Measurements from ENCODE around the gene CDK11A.
"Not testable (repeated sequence)": the region's sequence is repeated elsewhere in the genome, so short reads cannot be mapped to it uniquely, and the experiment has no call there.

CDK11A gene

DNA sequence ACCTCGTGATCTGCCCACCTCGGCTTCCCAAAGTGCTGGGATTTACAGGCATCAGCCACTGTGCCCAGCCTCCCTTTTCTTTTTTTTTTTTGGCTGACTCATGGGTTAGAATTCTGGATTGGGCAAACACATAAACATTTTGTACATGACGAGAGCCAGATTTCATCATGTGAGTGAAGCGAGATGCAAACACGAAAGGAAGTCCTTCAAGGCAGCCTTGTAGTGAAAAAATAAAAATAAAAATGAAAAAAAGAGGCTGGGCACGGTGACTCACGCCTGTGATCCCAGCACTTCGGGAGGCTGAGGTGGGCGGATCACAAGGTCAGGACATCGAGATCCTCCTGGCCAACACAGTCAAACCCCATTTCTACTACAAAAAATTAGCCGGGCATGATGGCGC is 16.9 kb upstream of the CDK11A start:
- not testable (repeated sequence) for H3K27ac ChIP-seq (ENCODE audit: low read depth, low read length)

GRCh38 chr1:1738799-1739337 is 14.7 kb upstream of the CDK11A start:
- H3K9me3 ChIP-seq (ENCODE audit: control insufficient read depth in 1 of 2, low read length in 2 of 2); H3K27me3 ChIP-seq (ENCODE audit: control insufficient read depth in 1 of 2, insufficient read depth in 2 of 2, low read length in 2 of 2); H3K4me3 ChIP-seq (ENCODE audit: low read depth in 1 of 2, low read length in 2 of 2); H3K36me3 ChIP-seq (ENCODE audit: control insufficient read depth in 1 of 2, insufficient read depth in 2 of 2, low read length in 2 of 2); H3K9ac ChIP-seq (ENCODE audit: low read depth in 1 of 2, low read length in 2 of 2); H3K4me1 ChIP-seq (ENCODE audit: control insufficient read depth in 1 of 2, insufficient read depth in 2 of 2, low read length in 2 of 2); H3K27ac ChIP-seq (ENCODE audit: low read depth, low read length): not testable (repeated sequence)

More for the DNA sequence above, 16.9 kb upstream of the CDK11A start:
- not testable (repeated sequence) for H3K9ac ChIP-seq (ENCODE audit: low read depth in 1 of 2, low read length in 2 of 2); H3K4me3 ChIP-seq (ENCODE audit: low read depth in 1 of 2, low read length in 2 of 2); H3K27me3 ChIP-seq (ENCODE audit: control insufficient read depth in 1 of 2, insufficient read depth in 2 of 2, low read length in 2 of 2); H3K36me3 ChIP-seq (ENCODE audit: control insufficient read depth in 1 of 2, insufficient read depth in 2 of 2, low read length in 2 of 2); H3K9me3 ChIP-seq (ENCODE audit: control insufficient read depth in 1 of 2, low read length in 2 of 2); H3K4me1 ChIP-seq (ENCODE audit: control insufficient read depth in 1 of 2, insufficient read depth in 2 of 2, low read length in 2 of 2)

- not testable (repeated sequence) for H3K4me1 ChIP-seq (ENCODE audit: control insufficient read depth in 1 of 2, insufficient read depth in 2 of 2, low read length in 2 of 2); H3K36me3 ChIP-seq (ENCODE audit: control insufficient read depth in 1 of 2, insufficient read depth in 2 of 2, low read length in 2 of 2); H3K27me3 ChIP-seq (ENCODE audit: control insufficient read depth in 1 of 2, insufficient read depth in 2 of 2, low read length in 2 of 2); H3K9me3 ChIP-seq (ENCODE audit: control insufficient read depth in 1 of 2, low read length in 2 of 2); H3K9ac ChIP-seq (ENCODE audit: low read depth in 1 of 2, low read length in 2 of 2); H3K4me3 ChIP-seq (ENCODE audit: low read depth in 1 of 2, low read length in 2 of 2); H3K27ac ChIP-seq (ENCODE audit: low read depth, low read length)
Measured at GRCh38 chr1:1737675-1738590, 13.8 kb upstream of the CDK11A start.

DNA sequence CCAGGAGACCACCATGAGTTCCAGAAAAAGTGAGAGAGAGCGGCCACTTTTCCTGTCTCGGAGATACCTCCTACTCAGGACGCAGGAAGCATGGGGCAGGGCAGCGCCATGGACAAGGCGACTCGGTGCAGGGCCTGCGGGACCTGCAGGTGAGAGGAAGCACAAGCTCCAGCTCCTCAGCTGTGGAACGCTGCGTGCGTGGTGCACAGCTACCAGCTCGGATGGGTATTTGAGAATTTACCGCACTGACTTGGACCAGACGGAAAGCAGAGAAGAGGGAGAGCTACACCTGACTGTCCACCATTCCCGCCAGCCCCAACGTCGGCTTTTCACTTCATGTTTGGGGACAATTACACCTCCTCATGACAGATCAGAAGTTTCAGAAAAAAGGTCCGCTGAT is 8.2 kb upstream of the CDK11A start:
- no peak overlapping the region for H3K27ac ChIP-seq (ENCODE audit: low read depth, low read length)
- H3K4me1 ChIP-seq (ENCODE audit: control insufficient read depth in 1 of 2, insufficient read depth in 2 of 2, low read length in 2 of 2), result no peaks in the 10 kb centered on the region
- H3K9me3 ChIP-seq (ENCODE audit: control insufficient read depth in 1 of 2, low read length in 2 of 2), result no peaks in the 10 kb centered on the region
- H3K9ac ChIP-seq (ENCODE audit: low read depth in 1 of 2, low read length in 2 of 2), result no peak overlapping the region
- H3K27me3 ChIP-seq (ENCODE audit: control insufficient read depth in 1 of 2, insufficient read depth in 2 of 2, low read length in 2 of 2), result no peaks in the 10 kb centered on the region
- H3K36me3 ChIP-seq (ENCODE audit: control insufficient read depth in 1 of 2, insufficient read depth in 2 of 2, low read length in 2 of 2), result peaks cover 0 to 26% of the 10 kb centered on the region in 2 donors
- H3K4me3 ChIP-seq (ENCODE audit: low read depth in 1 of 2, low read length in 2 of 2), result no peak overlapping the region

GRCh38 chr1:1730870-1731269 is 6.7 kb upstream of the CDK11A start:
- Histone ChIP-seq H3K27me3 (ENCODE audit: control insufficient read depth in 1 of 2, insufficient read depth in 2 of 2, low read length in 2 of 2) (no peaks in the 10 kb centered on the region), H3K27ac (ENCODE audit: low read depth, low read length) (no peak overlapping the region), H3K4me1 (ENCODE audit: control insufficient read depth in 1 of 2, insufficient read depth in 2 of 2, low read length in 2 of 2) (no peaks in the 10 kb centered on the region), H3K4me3 (ENCODE audit: low read depth in 1 of 2, low read length in 2 of 2) (no peak overlapping the region), H3K9ac (ENCODE audit: low read depth in 1 of 2, low read length in 2 of 2) (no peak overlapping the region), H3K9me3 (ENCODE audit: control insufficient read depth in 1 of 2, low read length in 2 of 2) (no peaks in the 10 kb centered on the region), H3K36me3 (ENCODE audit: control insufficient read depth in 1 of 2, insufficient read depth in 2 of 2, low read length in 2 of 2) (peaks cover 0 to 26% of the 10 kb centered on the region in 2 donors)

- H3K9ac ChIP-seq (ENCODE audit: low read depth in 1 of 2, low read length in 2 of 2), result not testable (repeated sequence)
Measured at GRCh38 chr1:1730230-1730629, 6.1 kb upstream of the CDK11A start.

GRCh38 chr1:1729116-1729816 is 5.1 kb upstream of the CDK11A start:
- not testable (repeated sequence) for H3K9me3 ChIP-seq (ENCODE audit: control insufficient read depth in 1 of 2, low read length in 2 of 2); H3K9ac ChIP-seq (ENCODE audit: low read depth in 1 of 2, low read length in 2 of 2); H3K27me3 ChIP-seq (ENCODE audit: control insufficient read depth in 1 of 2, insufficient read depth in 2 of 2, low read length in 2 of 2); H3K27ac ChIP-seq (ENCODE audit: low read depth, low read length); H3K4me1 ChIP-seq (ENCODE audit: control insufficient read depth in 1 of 2, insufficient read depth in 2 of 2, low read length in 2 of 2); H3K4me3 ChIP-seq (ENCODE audit: low read depth in 1 of 2, low read length in 2 of 2)
- H3K36me3 ChIP-seq (ENCODE audit: control insufficient read depth in 1 of 2, insufficient read depth in 2 of 2, low read length in 2 of 2), result peaks cover 0 to 21% of the 10 kb centered on the region in 2 donors

More at GRCh38 chr1:1730230-1730629, 6.1 kb upstream of the CDK11A start:
- peaks cover 0 to 25% of the 10 kb centered on the region in 2 donors for H3K36me3 ChIP-seq (ENCODE audit: control insufficient read depth in 1 of 2, insufficient read depth in 2 of 2, low read length in 2 of 2)
- not testable (repeated sequence) for H3K4me1 ChIP-seq (ENCODE audit: control insufficient read depth in 1 of 2, insufficient read depth in 2 of 2, low read length in 2 of 2); H3K4me3 ChIP-seq (ENCODE audit: low read depth in 1 of 2, low read length in 2 of 2); H3K9me3 ChIP-seq (ENCODE audit: control insufficient read depth in 1 of 2, low read length in 2 of 2); H3K27ac ChIP-seq (ENCODE audit: low read depth, low read length); H3K27me3 ChIP-seq (ENCODE audit: control insufficient read depth in 1 of 2, insufficient read depth in 2 of 2, low read length in 2 of 2)

GRCh38 chr1:1728308-1729005 is 4.3 kb upstream of the CDK11A start:
- H3K9ac ChIP-seq (ENCODE audit: low read depth in 1 of 2, low read length in 2 of 2); H3K27ac ChIP-seq (ENCODE audit: low read depth, low read length); H3K4me3 ChIP-seq (ENCODE audit: low read depth in 1 of 2, low read length in 2 of 2); H3K27me3 ChIP-seq (ENCODE audit: control insufficient read depth in 1 of 2, insufficient read depth in 2 of 2, low read length in 2 of 2); H3K9me3 ChIP-seq (ENCODE audit: control insufficient read depth in 1 of 2, low read length in 2 of 2); H3K4me1 ChIP-seq (ENCODE audit: control insufficient read depth in 1 of 2, insufficient read depth in 2 of 2, low read length in 2 of 2): not testable (repeated sequence)
- peaks cover 0 to 21% of the 10 kb centered on the region in 2 donors for H3K36me3 ChIP-seq (ENCODE audit: control insufficient read depth in 1 of 2, insufficient read depth in 2 of 2, low read length in 2 of 2)

DNA sequence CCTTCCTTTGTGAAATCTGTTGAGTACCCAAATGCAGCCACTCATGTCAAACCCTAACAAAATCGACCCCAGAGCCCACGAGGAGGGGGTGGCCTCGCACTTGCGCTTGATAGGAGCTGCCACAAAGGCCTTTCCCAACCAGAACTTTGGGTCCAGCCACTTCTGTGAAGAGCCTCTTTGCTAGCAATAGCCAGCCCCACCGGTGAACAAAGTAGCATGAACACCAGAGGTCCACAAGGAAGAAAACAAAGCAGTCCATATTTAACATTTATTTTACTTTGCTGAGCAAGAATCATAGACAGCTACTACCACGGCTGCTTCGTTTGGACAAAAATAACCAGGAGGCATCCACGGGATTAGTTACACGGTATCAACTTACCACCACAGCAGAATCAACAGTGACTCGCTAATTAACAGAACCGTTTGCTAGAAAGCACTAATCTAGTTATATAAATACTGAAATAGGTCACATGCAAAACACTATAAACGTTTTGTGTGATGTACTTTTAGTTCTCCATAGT is 3.0 kb upstream of the CDK11A start:
- H3K36me3 ChIP-seq (ENCODE audit: control insufficient read depth in 1 of 2, insufficient read depth in 2 of 2, low read length in 2 of 2), result peaks cover 0 to 16% of the 10 kb centered on the region in 2 donors
- H3K27me3 ChIP-seq (ENCODE audit: control insufficient read depth in 1 of 2, insufficient read depth in 2 of 2, low read length in 2 of 2); H3K4me1 ChIP-seq (ENCODE audit: control insufficient read depth in 1 of 2, insufficient read depth in 2 of 2, low read length in 2 of 2); H3K27ac ChIP-seq (ENCODE audit: low read depth, low read length); H3K9me3 ChIP-seq (ENCODE audit: control insufficient read depth in 1 of 2, low read length in 2 of 2); H3K4me3 ChIP-seq (ENCODE audit: low read depth in 1 of 2, low read length in 2 of 2); H3K9ac ChIP-seq (ENCODE audit: low read depth in 1 of 2, low read length in 2 of 2): not testable (repeated sequence)
